Tibial artery (tissue), 4 donors: ENCODE measurements around the gene PACSIN1.

Experiments used
- DNase-seq, 2 donors: peaks; one replicate each; pipeline ENCODE4 v3.0.0-alpha.2; 2019
- H3K27ac ChIP-seq, 2 donors: fragments of 200-600 bp; sonication (generic) in 1 of 2; 1 replicate in 1 of 2; 2 replicates in 1 of 2; pipeline ENCODE4 v1.5.1; 2018 to 2019; ENCODE audit warnings: mild to moderate bottlenecking in 1 of 2
- H3K27me3 ChIP-seq, 2 donors: fragments of 200-600 bp; sonication (generic) in 1 of 2; one replicate each; pipeline versions ENCODE4 v1.5.1 to v1.6.0; 2016 to 2019
- H3K36me3 ChIP-seq, 3 donors: fragments of 200-600 bp; sonication (generic) in 2 of 3; one replicate each; pipeline ENCODE4 v1.5.1; 2016 to 2019; ENCODE audit warnings: mild to moderate bottlenecking in 2 of 3
- H3K4me1 ChIP-seq, 4 donors: fragments of 200-600 bp; sonication (generic) in 2 of 4; 1 replicate in 3 of 4; 2 replicates in 1 of 4; pipeline ENCODE4 v1.5.1; 2016 to 2019
- H3K4me3 ChIP-seq, 2 donors: fragments of 200-600 bp; sonication (generic) in 1 of 2; 1 replicate in 1 of 2; 2 replicates in 1 of 2; pipeline ENCODE4 v1.5.1; 2018 to 2019; ENCODE audit warnings: mild to moderate bottlenecking in 2 of 2
- H3K9me3 ChIP-seq, 3 donors: fragments of 200-600 bp; sonication (generic) in 1 of 3; one replicate each; pipeline ENCODE4 v1.5.1; 2016 to 2019
- intact Hi-C: fragments of 100-400 bp; cut with DNase I; formaldehyde crosslinking; loops from one replicate; pipeline ENCODE4 v1.15.0; 2023; ENCODE audit warnings: low total_unique reads
- TF ChIP-seq, protein P1 (sequence below), 2 experiments: fragments of 200-600 bp in 1 of 2; fragments of 450-650 bp in 1 of 2; IDR thresholded peaks; one replicate each; pipeline ENCODE4 v1.5.1; 2017 to 2019; ENCODE audit warnings: antibody characterized with exemption in 2 of 2, mild to moderate bottlenecking in 1 of 2, moderate library complexity in 1 of 2

Gene PACSIN1

GRCh38 chr6:34551720-34552119, 85.8 kb downstream of the PACSIN1 start:
- DNase-seq, result no peak
- Histone ChIP-seq H3K4me1 (peaks cover 0 to 21% (median 5%) of the 10 kb centered on the region in 4 donors), H3K36me3 (no peaks in the 10 kb centered on the region), H3K27ac (no peak overlapping the region), H3K9me3 (no peaks in the 10 kb centered on the region), H3K27me3 (no peaks in the 10 kb centered on the region), H3K4me3 (no peak overlapping the region)
- TF ChIP-seq, protein P1, sequence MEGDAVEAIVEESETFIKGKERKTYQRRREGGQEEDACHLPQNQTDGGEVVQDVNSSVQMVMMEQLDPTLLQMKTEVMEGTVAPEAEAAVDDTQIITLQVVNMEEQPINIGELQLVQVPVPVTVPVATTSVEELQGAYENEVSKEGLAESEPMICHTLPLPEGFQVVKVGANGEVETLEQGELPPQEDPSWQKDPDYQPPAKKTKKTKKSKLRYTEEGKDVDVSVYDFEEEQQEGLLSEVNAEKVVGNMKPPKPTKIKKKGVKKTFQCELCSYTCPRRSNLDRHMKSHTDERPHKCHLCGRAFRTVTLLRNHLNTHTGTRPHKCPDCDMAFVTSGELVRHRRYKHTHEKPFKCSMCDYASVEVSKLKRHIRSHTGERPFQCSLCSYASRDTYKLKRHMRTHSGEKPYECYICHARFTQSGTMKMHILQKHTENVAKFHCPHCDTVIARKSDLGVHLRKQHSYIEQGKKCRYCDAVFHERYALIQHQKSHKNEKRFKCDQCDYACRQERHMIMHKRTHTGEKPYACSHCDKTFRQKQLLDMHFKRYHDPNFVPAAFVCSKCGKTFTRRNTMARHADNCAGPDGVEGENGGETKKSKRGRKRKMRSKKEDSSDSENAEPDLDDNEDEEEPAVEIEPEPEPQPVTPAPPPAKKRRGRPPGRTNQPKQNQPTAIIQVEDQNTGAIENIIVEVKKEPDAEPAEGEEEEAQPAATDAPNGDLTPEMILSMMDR (IDR thresholded peaks at IDR 0.05), result no peak
- intact Hi-C loops, result no loop called here

DNA sequence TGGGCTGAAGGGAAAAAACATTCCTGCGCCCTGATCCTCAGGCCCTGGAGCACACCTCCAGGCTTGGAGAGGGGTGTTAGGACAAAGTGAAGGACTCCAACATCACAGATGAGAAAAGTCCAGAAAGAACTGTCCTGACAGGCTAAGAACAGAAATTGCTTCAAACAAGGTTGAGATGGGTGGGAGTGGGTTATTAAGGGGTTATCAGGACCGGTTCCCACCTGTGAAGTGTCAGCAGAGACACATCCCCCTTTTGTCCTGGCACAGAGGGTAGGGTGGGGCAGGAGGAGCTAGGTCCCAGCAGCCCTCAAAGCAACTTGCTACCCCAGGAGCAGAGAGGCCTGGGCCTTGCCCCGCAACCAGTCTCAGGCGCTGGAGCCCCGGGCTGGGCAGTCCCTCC, 86.7 kb downstream of the PACSIN1 start:
- Histone ChIP-seq H3K27ac (no peak overlapping the region), H3K9me3 (no peaks in the 10 kb centered on the region), H3K4me1 (peaks cover 0 to 15% (median 0%) of the 10 kb centered on the region in 4 donors), H3K4me3 (no peak overlapping the region), H3K36me3 (no peaks in the 10 kb centered on the region), H3K27me3 (no peaks in the 10 kb centered on the region)
- TF ChIP-seq, protein P1 (IDR thresholded peaks at IDR 0.05), result no peak
- intact Hi-C loops, result no loop called here
- no peak for DNase-seq

DNA sequence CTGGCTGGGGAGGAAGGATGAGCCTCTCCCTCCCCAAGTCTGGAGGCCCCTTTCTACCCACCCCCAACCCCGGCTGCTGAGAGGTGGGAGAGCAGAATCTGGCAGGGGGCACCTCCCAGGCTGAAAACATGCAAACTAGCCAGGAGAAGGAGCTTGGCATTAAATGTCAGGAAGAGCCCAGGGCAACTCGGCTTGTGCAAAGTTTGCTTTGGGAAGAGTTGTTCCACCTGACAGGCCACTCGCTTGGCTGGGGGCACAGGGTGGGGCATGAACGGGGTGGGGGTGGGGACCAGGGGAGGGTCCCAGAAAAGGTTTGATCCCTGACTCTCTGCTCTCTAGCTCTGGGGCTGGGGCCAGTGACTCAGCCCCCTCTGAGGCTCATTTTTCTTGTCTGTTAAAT, 87.3 kb downstream of the PACSIN1 start:
- Histone ChIP-seq H3K4me3 (no peak overlapping the region), H3K27ac (no peak overlapping the region), H3K9me3 (peaks cover 0 to 2% (median 0%) of the 10 kb centered on the region in 3 donors), H3K36me3 (no peaks in the 10 kb centered on the region), H3K4me1 (peaks cover 0 to 15% (median 0%) of the 10 kb centered on the region in 4 donors), H3K27me3 (no peaks in the 10 kb centered on the region)
- TF ChIP-seq, protein P1 (IDR thresholded peaks at IDR 0.05), result no peak
- DNase-seq, result no peak
- intact Hi-C loops, result no loop called here

- H3K27me3 ChIP-seq, result no peaks in the 10 kb centered on the region
- no peak overlapping the region for H3K4me3 ChIP-seq
- no peak overlapping the region for H3K27ac ChIP-seq
- H3K36me3 ChIP-seq, result no peaks in the 10 kb centered on the region
- intact Hi-C loops, result no loop called here
- H3K9me3 ChIP-seq, result peaks cover 0 to 8% (median 0%) of the 10 kb centered on the region in 3 donors
- H3K4me1 ChIP-seq, result peaks cover 0 to 15% (median 0%) of the 10 kb centered on the region in 4 donors
- no peak for DNase-seq
- TF ChIP-seq, protein P1 (IDR thresholded peaks at IDR 0.05), result no peak
Measured at GRCh38 chr6:34553750-34554149, 87.9 kb downstream of the PACSIN1 start.

GRCh38 chr6:34554291-34555006, 88.6 kb downstream of the PACSIN1 start:
- TF ChIP-seq, protein P1 (IDR thresholded peaks at IDR 0.05), result no peak
- no peak overlapping the region for H3K4me3 ChIP-seq
- intact Hi-C loops, result no loop called here

More at GRCh38 chr6:34554291-34555006, 88.6 kb downstream of the PACSIN1 start:
- H3K27ac ChIP-seq, result no peak overlapping the region
- peaks cover 0 to 15% (median 0%) of the 10 kb centered on the region in 4 donors for H3K4me1 ChIP-seq
- peaks cover 0 to 9% (median 0%) of the 10 kb centered on the region in 3 donors for H3K9me3 ChIP-seq
- H3K27me3 ChIP-seq, result no peaks in the 10 kb centered on the region
- no peaks in the 10 kb centered on the region for H3K36me3 ChIP-seq
- no peak for DNase-seq
